ENCODE results near the gene SLC16A12. TPM values are rescaled to one million over a fixed set of nuclear protein-coding genes. Genes with fewer than 3 reads are reported as not detected.

Gene SLC16A12
- total RNA-seq, 1 experiment from 2014 or later, result 0.77 TPM

DNA sequence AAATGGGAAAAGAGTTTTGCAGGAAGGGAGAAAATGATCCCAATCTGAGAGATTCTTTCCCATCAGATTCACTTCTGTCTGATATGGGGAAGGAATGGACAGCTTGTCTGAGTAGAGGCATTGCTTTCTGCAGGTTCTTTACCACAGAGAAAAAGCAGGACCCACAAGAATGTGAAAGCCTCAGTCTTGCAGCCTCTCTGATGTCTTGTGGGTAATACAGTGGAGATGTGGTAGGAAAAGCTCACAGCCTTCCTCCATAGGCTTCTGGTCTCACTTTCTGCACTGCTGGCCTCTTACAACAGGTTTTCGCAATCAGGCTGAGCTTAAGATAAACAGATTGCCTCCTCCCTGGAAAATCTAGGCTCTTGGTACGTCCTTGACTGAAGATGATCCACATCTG lies 142.4 kb downstream of the SLC16A12 start:
- Histone ChIP-seq H3K14ac (ENCODE audit: insufficient read depth, low read length) (no peak overlapping the region), H3K9me3 (ENCODE audit: control insufficient read depth, low read depth, low read length) (no peaks in the 10 kb centered on the region), H3K79me2 (ENCODE audit: insufficient read depth, low read length) (no peaks in the 10 kb centered on the region), H3K23me2 (ENCODE audit: insufficient read length, low read depth, low read length, poor library complexity, severe bottlenecking) (peaks cover 2% of the 10 kb centered on the region), H2BK20ac (ENCODE audit: low read depth, low read length, poor library complexity, severe bottlenecking) (no peak overlapping the region), H3K56ac (ENCODE audit: insufficient read length, low read depth, low read length) (no peak overlapping the region), H3K79me1 (ENCODE audit: insufficient read depth, low read depth, low read length, poor library complexity, severe bottlenecking) (no peaks in the 10 kb centered on the region), H3K23ac (ENCODE audit: insufficient read length, low read depth, low read length) (no peak overlapping the region), H2BK120ac (ENCODE audit: low read depth, low read length, poor library complexity, severe bottlenecking) (no peak overlapping the region), H3K27ac (ENCODE audit: insufficient read length, low read depth, low read length) (no peak overlapping the region), H2BK5ac (ENCODE audit: insufficient read length, low read length) (no peak overlapping the region), H3K4me2 (ENCODE audit: insufficient read depth, insufficient read length, low read length) (no peak overlapping the region), H3K9ac (ENCODE audit: extremely low read depth, insufficient read length, low read length) (no peak overlapping the region), H2AK5ac (ENCODE audit: insufficient read length, low read length) (no peak overlapping the region), H4K5ac (ENCODE audit: insufficient read length, low read depth, low read length) (no peak overlapping the region), H3T11ph (ENCODE audit: low read length) (no peak overlapping the region), H4K91ac (ENCODE audit: insufficient read length, low read depth, low read length) (no peak overlapping the region), H3K27me3 (ENCODE audit: insufficient read depth, low read length) (no peaks in the 10 kb centered on the region), H3K4ac (ENCODE audit: low read depth, low read length) (no peak overlapping the region), H2BK12ac (ENCODE audit: insufficient read length, low read depth, low read length) (no peak overlapping the region), H2BK15ac (ENCODE audit: low read depth, low read length) (no peak overlapping the region), H3K18ac (ENCODE audit: insufficient read length, low read depth, low read length) (no peak overlapping the region), H4K8ac (replicated peaks; ENCODE audit: insufficient read length, low read depth, low read length) (no peak overlapping the region), H3K4me1 (ENCODE audit: insufficient read depth, low read length) (peaks cover 4% of the 10 kb centered on the region; the same call in 1 of the 2 replicates), H4K20me1 (ENCODE audit: control insufficient read depth, insufficient read depth, insufficient read length) (no peaks in the 10 kb centered on the region), H2AFZ (ENCODE audit: low read length) (peak overlapping the region; percentile 78)
- Mint-ChIP-seq H3K4me3 (no peak overlapping the region), H3K9me3 (peaks cover 4 to 5% of the 10 kb centered on the region in 2 experiments; a peak in 4 of 5 replicates), H3K36me3 (ENCODE audit: insufficient read depth in 1 of 3, low read depth in 3 of 3) (peaks cover 1 to 7% (median 3%) of the 10 kb centered on the region in 3 experiments; a peak in 5 of 7 replicates), H3K27me3 (ENCODE audit: low read depth) (no peaks in the 10 kb centered on the region), H3K27ac (no peak overlapping the region), H3K4me1 (peaks cover 9 to 11% of the 10 kb centered on the region in 2 experiments)
- TF ChIP-seq, protein P1, sequence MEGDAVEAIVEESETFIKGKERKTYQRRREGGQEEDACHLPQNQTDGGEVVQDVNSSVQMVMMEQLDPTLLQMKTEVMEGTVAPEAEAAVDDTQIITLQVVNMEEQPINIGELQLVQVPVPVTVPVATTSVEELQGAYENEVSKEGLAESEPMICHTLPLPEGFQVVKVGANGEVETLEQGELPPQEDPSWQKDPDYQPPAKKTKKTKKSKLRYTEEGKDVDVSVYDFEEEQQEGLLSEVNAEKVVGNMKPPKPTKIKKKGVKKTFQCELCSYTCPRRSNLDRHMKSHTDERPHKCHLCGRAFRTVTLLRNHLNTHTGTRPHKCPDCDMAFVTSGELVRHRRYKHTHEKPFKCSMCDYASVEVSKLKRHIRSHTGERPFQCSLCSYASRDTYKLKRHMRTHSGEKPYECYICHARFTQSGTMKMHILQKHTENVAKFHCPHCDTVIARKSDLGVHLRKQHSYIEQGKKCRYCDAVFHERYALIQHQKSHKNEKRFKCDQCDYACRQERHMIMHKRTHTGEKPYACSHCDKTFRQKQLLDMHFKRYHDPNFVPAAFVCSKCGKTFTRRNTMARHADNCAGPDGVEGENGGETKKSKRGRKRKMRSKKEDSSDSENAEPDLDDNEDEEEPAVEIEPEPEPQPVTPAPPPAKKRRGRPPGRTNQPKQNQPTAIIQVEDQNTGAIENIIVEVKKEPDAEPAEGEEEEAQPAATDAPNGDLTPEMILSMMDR (conservative IDR thresholded peaks at IDR 0.05), result no peak
- no CpG with 5 or more reads among the region's 2 CpGs for WGBS (ENCODE audit: extremely low coverage, insufficient read length, low lambda C conversion rate)
- DNase-seq, result no peak

Measured in H9 (cell line).